GM11168 (cell line): ENCODE results near the gene NTRK3.

Source experiments
- in situ Hi-C: fragments of 300-500 bp; cut with MboI; formaldehyde crosslinking; loops from one replicate; pipeline ENCODE4 v1.12.0; 2022; ENCODE audit warnings: low sequenced_read_pairs; ENCODE audit not compliant: unreplicated experiment

NTRK3 gene

GRCh38 chr15:87917480-87917879 lies 339.1 kb downstream of the NTRK3 start:
- in situ Hi-C loops = no loop called here

- in situ Hi-C loops = no loop called here
Observed at GRCh38 chr15:87916208-87916607, 340.3 kb downstream of the NTRK3 start.

- in situ Hi-C loops = no loop called here
Observed at GRCh38 chr15:87910301-87910700, 346.2 kb downstream of the NTRK3 start.

- in situ Hi-C loops = no loop called here
Observed at GRCh38 chr15:87907676-87908446, 348.7 kb downstream of the NTRK3 start.

- in situ Hi-C loops = no loop called here
Observed at GRCh38 chr15:87906444-87906843, 350.1 kb downstream of the NTRK3 start.

- in situ Hi-C loops = no loop called here
Observed at GRCh38 chr15:87902772-87903426, 353.6 kb downstream of the NTRK3 start.

GRCh38 chr15:87901926-87902690 lies 354.4 kb downstream of the NTRK3 start:
- in situ Hi-C loops = no loop called here

- in situ Hi-C loops = no loop called here
Observed at GRCh38 chr15:87901008-87901407, 355.5 kb downstream of the NTRK3 start.

GRCh38 chr15:87896936-87897335 lies 359.6 kb downstream of the NTRK3 start:
- in situ Hi-C loops = no loop called here

GRCh38 chr15:87887177-87887576 lies 369.4 kb downstream of the NTRK3 start:
- in situ Hi-C loops = no loop called here

GRCh38 chr15:87881026-87881425 lies 375.5 kb downstream of the NTRK3 start:
- in situ Hi-C loops = no loop called here

GRCh38 chr15:87877822-87878542 lies 378.6 kb downstream of the NTRK3 start:
- in situ Hi-C loops = no loop called here

GRCh38 chr15:87877114-87877810 lies 379.3 kb downstream of the NTRK3 start:
- in situ Hi-C loops = no loop called here

GRCh38 chr15:87874896-87875711 lies 381.4 kb downstream of the NTRK3 start:
- in situ Hi-C loops = no loop called here

GRCh38 chr15:87873516-87873915 lies 383.0 kb downstream of the NTRK3 start:
- in situ Hi-C loops = no loop called here

GRCh38 chr15:87871731-87872320 lies 384.7 kb downstream of the NTRK3 start:
- in situ Hi-C loops = no loop called here

GRCh38 chr15:87871258-87871681 lies 385.3 kb downstream of the NTRK3 start:
- in situ Hi-C loops = no loop called here

- in situ Hi-C loops = no loop called here
Observed at GRCh38 chr15:87866961-87867360, 389.6 kb downstream of the NTRK3 start.

- in situ Hi-C loops = no loop called here
Observed at GRCh38 chr15:87863152-87863551, 393.4 kb downstream of the NTRK3 start.
